Measurements from ENCODE around the gene GSX2.
A peak's percentile ranks its signal among the peaks of the same experiment; 100 is the strongest.

The GSX2 gene

GRCh38 chr4:54090804-54091623, 8.9 kb upstream of the GSX2 start:
- Histone ChIP-seq H3K4me3 (no peak overlapping the region; the same call in 1 of the 2 replicates), H3K27me3 (ENCODE audit: low read depth) (no peaks in the 10 kb centered on the region), H3K9me3 (no peaks in the 10 kb centered on the region), H3K36me3 (replicated peaks) (no peaks in the 10 kb centered on the region), H3K4me1 (peaks cover 35% of the 10 kb centered on the region)
- in situ Hi-C loops (cut with MboI; ENCODE audit: low sequenced_read_pairs), result no loop called here
- no peak for DNase-seq (ENCODE audit: low spot score in 2 of 2)

GRCh38 chr4:54091637-54092404, 8.1 kb upstream of the GSX2 start:
- Histone ChIP-seq H3K36me3 (replicated peaks) (no peaks in the 10 kb centered on the region), H3K4me3 (peak overlapping the region; percentile 26), H3K9me3 (no peaks in the 10 kb centered on the region), H3K27me3 (ENCODE audit: low read depth) (no peaks in the 10 kb centered on the region), H3K4me1 (peaks cover 43% of the 10 kb centered on the region)
- DNase-seq (ENCODE audit: low spot score in 2 of 2), result peak in 1 of 2 experiments; percentile 75
- in situ Hi-C loops (cut with MboI; ENCODE audit: low sequenced_read_pairs), result no loop called here

GRCh38 chr4:54092405-54093323, 7.3 kb upstream of the GSX2 start:
- in situ Hi-C loops (cut with MboI; ENCODE audit: low sequenced_read_pairs), result no loop called here
- H3K4me3 ChIP-seq, result peak overlapping the region; percentile 26
- no peak for DNase-seq (ENCODE audit: low spot score in 2 of 2)
- no peaks in the 10 kb centered on the region for H3K9me3 ChIP-seq
- H3K36me3 ChIP-seq (replicated peaks), result no peaks in the 10 kb centered on the region
- no peaks in the 10 kb centered on the region for H3K27me3 ChIP-seq (ENCODE audit: low read depth)
- peaks cover 42% of the 10 kb centered on the region for H3K4me1 ChIP-seq

- no peak overlapping the region for H3K4me3 ChIP-seq
- H3K4me1 ChIP-seq, result peaks cover 44% of the 10 kb centered on the region
- H3K36me3 ChIP-seq (replicated peaks), result no peaks in the 10 kb centered on the region
- H3K9me3 ChIP-seq, result no peaks in the 10 kb centered on the region
- no peaks in the 10 kb centered on the region for H3K27me3 ChIP-seq (ENCODE audit: low read depth)
- DNase-seq (ENCODE audit: low spot score in 2 of 2), result no peak
- in situ Hi-C loops (cut with MboI; ENCODE audit: low sequenced_read_pairs), result no loop called here
These were observed 6.4 kb upstream of the GSX2 start for GRCh38 chr4:54093324-54094240.

GRCh38 chr4:54094451-54094850, 5.5 kb upstream of the GSX2 start:
- Histone ChIP-seq H3K9me3 (no peaks in the 10 kb centered on the region), H3K4me1 (peaks cover 52% of the 10 kb centered on the region), H3K27me3 (ENCODE audit: low read depth) (no peaks in the 10 kb centered on the region; the same call in 1 of the 2 replicates), H3K36me3 (replicated peaks) (no peaks in the 10 kb centered on the region), H3K4me3 (no peak overlapping the region)
- in situ Hi-C loops (cut with MboI; ENCODE audit: low sequenced_read_pairs), result no loop called here
- DNase-seq (ENCODE audit: low spot score in 2 of 2), result no peak

GRCh38 chr4:54095110-54095825, 4.7 kb upstream of the GSX2 start:
- peaks cover 7% of the 10 kb centered on the region for H3K27me3 ChIP-seq (ENCODE audit: low read depth)
- in situ Hi-C loops (cut with MboI; ENCODE audit: low sequenced_read_pairs), result no loop called here

GRCh38 chr4:54096295-54096962, 3.5 kb upstream of the GSX2 start:
- no peaks in the 10 kb centered on the region for H3K36me3 ChIP-seq (replicated peaks)
- in situ Hi-C loops (cut with MboI; ENCODE audit: low sequenced_read_pairs), result no loop called here
- peaks cover 61% of the 10 kb centered on the region for H3K4me1 ChIP-seq
- DNase-seq (ENCODE audit: low spot score in 2 of 2), result peak in 1 of 2 experiments; percentile 33
- peaks cover 19% of the 10 kb centered on the region for H3K27me3 ChIP-seq (ENCODE audit: low read depth)
- H3K4me3 ChIP-seq, result no peak overlapping the region
- H3K9me3 ChIP-seq, result no peaks in the 10 kb centered on the region

More at GRCh38 chr4:54095110-54095825, 4.7 kb upstream of the GSX2 start:
- Histone ChIP-seq H3K9me3 (no peaks in the 10 kb centered on the region), H3K36me3 (replicated peaks) (no peaks in the 10 kb centered on the region), H3K4me1 (peaks cover 58% of the 10 kb centered on the region), H3K4me3 (no peak overlapping the region)
- DNase-seq (ENCODE audit: low spot score in 2 of 2), result no peak

GRCh38 chr4:54097152-54097551, 2.8 kb upstream of the GSX2 start:
- in situ Hi-C loops (cut with MboI; ENCODE audit: low sequenced_read_pairs), result no loop called here
- Histone ChIP-seq H3K4me3 (no peak overlapping the region), H3K27me3 (ENCODE audit: low read depth) (peaks cover 23% of the 10 kb centered on the region), H3K4me1 (peaks cover 54% of the 10 kb centered on the region), H3K9me3 (no peaks in the 10 kb centered on the region), H3K36me3 (replicated peaks) (no peaks in the 10 kb centered on the region)
- DNase-seq (ENCODE audit: low spot score in 2 of 2), result no peak

- no peaks in the 10 kb centered on the region for H3K36me3 ChIP-seq (replicated peaks)
- H3K27me3 ChIP-seq (ENCODE audit: low read depth), result peaks cover 23% of the 10 kb centered on the region
- no peaks in the 10 kb centered on the region for H3K9me3 ChIP-seq
- peaks cover 51% of the 10 kb centered on the region for H3K4me1 ChIP-seq
- no peak overlapping the region for H3K4me3 ChIP-seq
- peak; percentile 50 to 55 for DNase-seq (ENCODE audit: low spot score in 2 of 2)
- in situ Hi-C loops (cut with MboI; ENCODE audit: low sequenced_read_pairs), result no loop called here
These were observed 1.6 kb upstream of the GSX2 start for GRCh38 chr4:54098375-54098774.

- no peaks in the 10 kb centered on the region for H3K36me3 ChIP-seq (replicated peaks)
- DNase-seq (ENCODE audit: low spot score in 2 of 2), result no peak
- peak overlapping the region; percentile 24 for H3K4me3 ChIP-seq
- no peaks in the 10 kb centered on the region for H3K9me3 ChIP-seq
- H3K27me3 ChIP-seq (ENCODE audit: low read depth), result peaks cover 23% of the 10 kb centered on the region
- in situ Hi-C loops (cut with MboI; ENCODE audit: low sequenced_read_pairs), result no loop called here
- peaks cover 51% of the 10 kb centered on the region for H3K4me1 ChIP-seq
These were observed 646 bp upstream of the GSX2 start for GRCh38 chr4:54099287-54099747.

- H3K9me3 ChIP-seq, result no peaks in the 10 kb centered on the region
- H3K27me3 ChIP-seq (ENCODE audit: low read depth), result peaks cover 23% of the 10 kb centered on the region
- H3K4me1 ChIP-seq, result peaks cover 44% of the 10 kb centered on the region
- peak overlapping the region; percentile 24 for H3K4me3 ChIP-seq
- no peak for DNase-seq (ENCODE audit: low spot score in 2 of 2)
- no peaks in the 10 kb centered on the region for H3K36me3 ChIP-seq (replicated peaks)
- in situ Hi-C loops (cut with MboI; ENCODE audit: low sequenced_read_pairs), result no loop called here
These were observed 729 bp downstream of the GSX2 start for GRCh38 chr4:54100595-54101189.

Measured in HAP-1 (cell line).